ENCODE results near the gene COX4I1. TPM values are rescaled to one million over a fixed set of nuclear protein-coding genes. Genes with fewer than 3 reads are reported as not detected.

The COX4I1 gene
- total RNA-seq, 1 donor from 2014 or later = 430 TPM

DNA sequence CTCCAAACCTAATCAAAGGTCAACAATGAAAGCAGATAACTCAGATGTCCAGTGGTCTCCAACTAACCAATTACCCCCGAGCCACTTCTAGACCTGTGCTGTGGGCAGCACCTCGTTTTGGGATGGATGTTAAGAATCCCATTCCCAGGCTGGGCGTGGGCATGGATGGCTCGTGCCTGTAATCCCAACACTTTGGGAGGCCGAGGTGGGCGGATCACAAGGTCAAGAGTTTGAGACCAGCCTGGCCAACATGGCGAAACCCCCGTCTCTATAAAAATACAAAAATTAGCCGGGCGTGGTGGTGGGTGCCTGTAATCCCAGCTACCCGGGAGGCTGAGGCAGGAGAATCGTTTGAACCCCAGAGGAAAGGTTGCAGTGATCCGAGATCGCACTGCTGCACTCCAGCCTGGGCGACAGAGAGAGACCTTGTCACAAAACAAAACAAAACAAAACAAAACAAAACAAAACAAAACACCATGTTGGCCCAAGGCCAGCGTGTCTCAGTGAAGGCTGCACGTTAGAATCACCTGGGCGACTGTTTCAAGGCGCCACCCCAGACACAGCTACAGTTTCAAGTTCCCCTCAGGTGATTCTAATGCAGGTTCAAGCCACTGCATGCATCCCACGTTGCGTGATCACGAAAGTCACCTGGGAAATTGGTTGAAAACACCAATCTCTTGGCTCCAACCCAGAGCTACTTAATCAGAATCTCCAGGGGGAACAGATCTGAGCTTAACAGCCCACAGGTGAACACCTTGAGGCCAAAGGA lies 21.3 kb downstream of the COX4I1 start:
- H3K36me3 ChIP-seq = no peaks in the 10 kb centered on the region
- intact Hi-C loops (cut with DNase I) = loop anchor here (2.0 to 10.0 kb wide), 2 partner anchors 166 to 704 kb away; no protein-coding TSS in a partner anchor
- no peak for DNase-seq (ENCODE audit: extremely low spot score in 2 of 2)
- TF ChIP-seq POLR2AphosphoS5 (IDR thresholded peaks at IDR 0.05; ENCODE audit: insufficient read depth in 1 of 2, low read depth in 1 of 2) (no peak), POLR2A (IDR thresholded peaks at IDR 0.05) (no peak)
- TF ChIP-seq, protein P1, sequence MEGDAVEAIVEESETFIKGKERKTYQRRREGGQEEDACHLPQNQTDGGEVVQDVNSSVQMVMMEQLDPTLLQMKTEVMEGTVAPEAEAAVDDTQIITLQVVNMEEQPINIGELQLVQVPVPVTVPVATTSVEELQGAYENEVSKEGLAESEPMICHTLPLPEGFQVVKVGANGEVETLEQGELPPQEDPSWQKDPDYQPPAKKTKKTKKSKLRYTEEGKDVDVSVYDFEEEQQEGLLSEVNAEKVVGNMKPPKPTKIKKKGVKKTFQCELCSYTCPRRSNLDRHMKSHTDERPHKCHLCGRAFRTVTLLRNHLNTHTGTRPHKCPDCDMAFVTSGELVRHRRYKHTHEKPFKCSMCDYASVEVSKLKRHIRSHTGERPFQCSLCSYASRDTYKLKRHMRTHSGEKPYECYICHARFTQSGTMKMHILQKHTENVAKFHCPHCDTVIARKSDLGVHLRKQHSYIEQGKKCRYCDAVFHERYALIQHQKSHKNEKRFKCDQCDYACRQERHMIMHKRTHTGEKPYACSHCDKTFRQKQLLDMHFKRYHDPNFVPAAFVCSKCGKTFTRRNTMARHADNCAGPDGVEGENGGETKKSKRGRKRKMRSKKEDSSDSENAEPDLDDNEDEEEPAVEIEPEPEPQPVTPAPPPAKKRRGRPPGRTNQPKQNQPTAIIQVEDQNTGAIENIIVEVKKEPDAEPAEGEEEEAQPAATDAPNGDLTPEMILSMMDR (IDR thresholded peaks at IDR 0.05) = no peak
- no peak overlapping the region for H3K27ac ChIP-seq
- H3K27me3 ChIP-seq = no peaks in the 10 kb centered on the region
- H3K4me3 ChIP-seq = no peak overlapping the region
- no peaks in the 10 kb centered on the region for H3K4me1 ChIP-seq
- H3K9me3 ChIP-seq = no peaks in the 10 kb centered on the region

DNA sequence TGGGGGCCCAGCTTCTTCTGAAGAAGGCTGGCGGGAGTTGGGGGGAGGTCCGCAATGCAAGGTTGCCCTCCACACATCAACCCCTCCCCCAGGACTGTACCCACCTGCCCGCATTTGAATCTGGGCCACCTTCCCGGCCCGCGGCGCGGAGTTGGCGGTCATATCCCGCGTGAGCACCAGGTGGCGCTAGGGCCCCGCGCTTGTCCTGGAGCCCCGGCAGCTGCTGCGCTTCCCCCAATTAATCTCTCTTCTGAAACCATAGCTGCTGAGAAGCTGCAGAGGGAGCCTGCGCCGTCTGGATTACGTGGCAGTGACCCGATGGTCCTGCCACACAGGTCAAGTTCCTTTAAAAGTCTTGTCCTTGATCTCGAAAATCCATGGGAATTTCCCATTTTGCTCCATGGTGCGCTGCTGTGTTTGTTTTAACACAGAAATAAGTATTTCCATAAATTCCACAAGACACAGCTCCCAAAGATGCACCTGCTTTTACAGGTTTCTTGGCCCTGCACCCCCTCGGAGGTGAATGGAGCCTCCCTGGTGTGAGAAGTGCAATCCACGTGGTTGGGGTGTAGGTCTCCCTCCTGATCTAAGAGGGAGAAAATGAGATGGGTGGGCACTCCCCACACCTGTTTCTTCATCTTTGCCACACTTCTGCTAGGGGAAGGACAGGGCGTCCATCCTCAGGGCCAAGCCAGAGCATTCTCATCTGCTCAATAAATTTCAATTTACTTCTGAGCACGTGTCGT lies 22.1 kb downstream of the COX4I1 start:
- peak in 1 of 2 donors; percentile 6 for TF ChIP-seq POLR2A (IDR thresholded peaks at IDR 0.05)
- TF ChIP-seq, protein P1 (IDR thresholded peaks at IDR 0.05) = peak; percentile 91 to 95 (median 95)
- TF ChIP-seq POLR2AphosphoS5 (IDR thresholded peaks at IDR 0.05; ENCODE audit: insufficient read depth in 1 of 2, low read depth in 1 of 2) = no peak
- intact Hi-C loops (cut with DNase I) = loop anchor here (2.0 to 10.0 kb wide), 3 partner anchors 165 to 703 kb away; no protein-coding TSS in a partner anchor
- no peak overlapping the region for H3K27ac ChIP-seq
- no peaks in the 10 kb centered on the region for H3K9me3 ChIP-seq
- no peaks in the 10 kb centered on the region for H3K36me3 ChIP-seq
- no peak overlapping the region for H3K4me3 ChIP-seq
- H3K27me3 ChIP-seq = no peaks in the 10 kb centered on the region
- no peaks in the 10 kb centered on the region for H3K4me1 ChIP-seq
- no peak for DNase-seq (ENCODE audit: extremely low spot score in 2 of 2)

DNA sequence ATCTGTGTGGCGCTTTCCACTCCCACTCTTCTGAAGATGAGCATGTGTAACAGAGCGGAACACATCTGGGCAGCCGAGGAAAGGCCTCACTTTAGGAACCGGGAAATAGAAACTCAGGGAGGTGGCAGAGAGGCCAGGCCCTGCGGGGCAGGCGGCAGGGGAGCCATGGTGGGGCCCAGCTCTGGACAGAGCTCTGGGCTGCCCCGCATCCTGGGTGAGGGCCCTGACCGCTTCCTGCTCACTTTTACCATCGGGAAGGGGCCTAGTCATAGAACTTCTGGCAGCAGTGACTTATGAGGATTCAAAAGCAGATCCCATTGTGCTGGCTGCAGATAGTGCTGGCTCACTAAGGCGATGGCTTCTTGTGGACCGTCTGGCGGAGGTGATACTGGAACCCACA lies 22.6 kb downstream of the COX4I1 start:
- Histone ChIP-seq H3K4me3 (no peak overlapping the region), H3K36me3 (no peaks in the 10 kb centered on the region), H3K9me3 (no peaks in the 10 kb centered on the region), H3K4me1 (no peaks in the 10 kb centered on the region), H3K27me3 (no peaks in the 10 kb centered on the region), H3K27ac (no peak overlapping the region)
- intact Hi-C loops (cut with DNase I) = loop anchor here (2.0 to 10.0 kb wide), 2 partner anchors 195 to 703 kb away; no protein-coding TSS in a partner anchor
- TF ChIP-seq POLR2AphosphoS5 (IDR thresholded peaks at IDR 0.05; ENCODE audit: insufficient read depth in 1 of 2, low read depth in 1 of 2) (no peak), POLR2A (IDR thresholded peaks at IDR 0.05) (no peak)
- TF ChIP-seq, protein P1 (IDR thresholded peaks at IDR 0.05) = no peak
- no peak for DNase-seq (ENCODE audit: extremely low spot score in 2 of 2)

DNA sequence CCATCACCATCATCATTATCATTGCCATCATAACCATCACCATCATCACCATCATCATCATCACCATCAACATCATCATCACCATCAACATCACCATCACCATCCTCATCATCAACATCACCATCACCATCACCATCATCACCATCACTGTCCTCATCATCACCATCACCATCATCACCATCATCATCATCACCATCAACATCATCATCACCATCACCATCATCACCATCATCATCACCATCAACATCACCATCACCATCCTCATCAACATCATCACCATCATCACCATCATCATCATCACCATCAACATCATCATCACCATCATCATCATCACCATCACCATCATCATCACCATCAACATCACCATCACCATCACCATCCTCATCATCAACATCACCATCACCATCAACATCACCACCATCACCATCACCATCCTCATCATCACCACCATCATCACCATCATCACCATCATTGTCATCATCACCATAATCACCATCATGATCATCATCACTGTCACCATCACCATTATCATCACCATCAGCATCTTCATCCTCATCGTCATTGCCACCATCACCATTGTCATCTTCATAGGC lies 23.9 kb downstream of the COX4I1 start:
- intact Hi-C loops (cut with DNase I) = loop anchor here (2.0 to 10.0 kb wide), 2 partner anchors 193 to 701 kb away; no protein-coding TSS in a partner anchor
- DNase-seq (ENCODE audit: extremely low spot score in 2 of 2) = no peak
- Histone ChIP-seq H3K36me3 (no peaks in the 10 kb centered on the region), H3K9me3 (no peaks in the 10 kb centered on the region), H3K4me1 (no peaks in the 10 kb centered on the region), H3K27ac (no peak overlapping the region), H3K27me3 (no peaks in the 10 kb centered on the region), H3K4me3 (no peak overlapping the region)
- TF ChIP-seq POLR2A (IDR thresholded peaks at IDR 0.05) = no peak
- no peak for TF ChIP-seq POLR2AphosphoS5 (IDR thresholded peaks at IDR 0.05; ENCODE audit: insufficient read depth in 1 of 2, low read depth in 1 of 2)
- TF ChIP-seq, protein P1 (IDR thresholded peaks at IDR 0.05) = no peak
